ENCODE results near the gene SLC6A8.

DNA sequence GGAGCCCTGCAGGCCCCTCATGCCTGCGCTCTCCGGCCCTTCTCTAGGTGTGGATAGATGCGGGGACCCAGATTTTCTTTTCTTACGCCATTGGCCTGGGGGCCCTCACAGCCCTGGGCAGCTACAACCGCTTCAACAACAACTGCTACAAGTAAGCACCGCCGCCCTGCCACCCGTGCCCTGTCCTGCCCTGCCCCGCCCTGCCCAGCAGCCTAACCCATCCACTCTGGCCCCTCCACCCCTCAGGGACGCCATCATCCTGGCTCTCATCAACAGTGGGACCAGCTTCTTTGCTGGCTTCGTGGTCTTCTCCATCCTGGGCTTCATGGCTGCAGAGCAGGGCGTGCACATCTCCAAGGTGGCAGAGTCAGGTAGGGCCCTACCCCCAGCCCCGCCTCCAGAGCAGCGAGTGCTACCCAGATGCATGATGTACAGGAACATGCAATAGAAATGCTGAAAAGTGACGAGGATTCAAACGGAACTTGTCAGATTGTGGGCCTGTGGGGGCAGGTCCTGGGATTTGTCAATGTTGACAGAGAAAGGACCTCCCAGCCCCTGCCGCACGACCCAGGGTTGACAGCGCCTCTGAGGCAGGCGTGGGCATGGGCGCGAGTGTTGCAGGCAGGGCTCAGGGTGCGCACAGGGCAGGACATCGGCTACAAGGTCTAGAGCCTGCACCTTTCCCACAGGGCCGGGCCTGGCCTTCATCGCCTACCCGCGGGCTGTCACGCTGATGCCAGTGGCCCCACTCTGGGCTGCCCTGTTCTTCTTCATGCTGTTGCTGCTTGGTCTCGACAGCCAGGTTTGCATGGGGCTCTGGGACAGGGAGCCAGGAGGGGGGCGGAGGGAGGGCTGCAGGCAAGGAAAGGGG lies 5.7 kb downstream of the SLC6A8 start:
- TF ChIP-seq CTCF (IDR thresholded peaks at IDR 0.05; ENCODE audit: extremely low read depth in 1 of 2, insufficient read depth in 1 of 2, low read depth in 1 of 2, low read length in 2 of 2) (no peak), POLR2AphosphoS5 (IDR thresholded peaks at IDR 0.05; ENCODE audit: insufficient read depth, low read depth, low read length) (no peak), EZH2 (IDR thresholded peaks at IDR 0.05; ENCODE audit: borderline replicate concordance, low read depth, low read length, severe bottlenecking) (no peak), GATA2 (IDR thresholded peaks at IDR 0.05; ENCODE audit: insufficient read depth, insufficient read length, low read depth, low read length) (no peak)
